Keratinocyte (primary cell): ENCODE data around the gene NIM1K.

Source experiments
- EZH2 ChIP-seq: IDR thresholded peaks from one replicate; pipeline ENCODE4 v1.6.1; 2012; ENCODE audit warnings: inconsistent platforms, mild to moderate bottlenecking, low read length, moderate library complexity
- TF ChIP-seq, protein P1 (sequence below), 3 experiments: IDR thresholded peaks in 1 of 3; conservative IDR thresholded peaks in 1 of 3; optimal IDR thresholded peaks in 1 of 3; 2 replicates in 2 of 3; 3 replicates in 1 of 3; pipeline versions ENCODE3 to v1.5.1; 2011; ENCODE audit warnings: low read length in 3 of 3, mild to moderate bottlenecking in 3 of 3, moderate library complexity in 2 of 3, control low read depth in 1 of 3, inconsistent platforms in 1 of 3; ENCODE audit not compliant: insufficient read depth in 2 of 3; ENCODE audit errors: extremely low read depth in 1 of 3

DNA sequence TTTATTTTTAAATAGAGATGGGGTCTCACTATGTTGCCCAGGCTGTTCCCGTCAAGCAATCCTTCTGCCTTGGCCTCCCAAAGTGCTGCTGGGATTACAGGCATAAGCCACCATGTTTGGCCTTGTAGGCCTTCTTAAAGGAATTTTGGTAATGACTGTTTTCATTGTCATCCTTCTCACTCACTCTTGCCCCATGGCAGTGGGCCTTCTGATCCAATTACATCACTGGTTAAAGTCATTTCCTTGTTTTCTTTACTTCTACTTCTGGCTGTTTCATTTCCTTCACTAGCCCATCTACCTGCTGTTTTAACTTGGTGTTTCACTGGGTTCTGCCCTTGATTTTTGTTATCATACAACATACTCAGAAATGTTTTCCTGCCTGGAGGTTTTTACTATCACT, 20.1 kb upstream of the NIM1K start:
- TF ChIP-seq, protein P1, sequence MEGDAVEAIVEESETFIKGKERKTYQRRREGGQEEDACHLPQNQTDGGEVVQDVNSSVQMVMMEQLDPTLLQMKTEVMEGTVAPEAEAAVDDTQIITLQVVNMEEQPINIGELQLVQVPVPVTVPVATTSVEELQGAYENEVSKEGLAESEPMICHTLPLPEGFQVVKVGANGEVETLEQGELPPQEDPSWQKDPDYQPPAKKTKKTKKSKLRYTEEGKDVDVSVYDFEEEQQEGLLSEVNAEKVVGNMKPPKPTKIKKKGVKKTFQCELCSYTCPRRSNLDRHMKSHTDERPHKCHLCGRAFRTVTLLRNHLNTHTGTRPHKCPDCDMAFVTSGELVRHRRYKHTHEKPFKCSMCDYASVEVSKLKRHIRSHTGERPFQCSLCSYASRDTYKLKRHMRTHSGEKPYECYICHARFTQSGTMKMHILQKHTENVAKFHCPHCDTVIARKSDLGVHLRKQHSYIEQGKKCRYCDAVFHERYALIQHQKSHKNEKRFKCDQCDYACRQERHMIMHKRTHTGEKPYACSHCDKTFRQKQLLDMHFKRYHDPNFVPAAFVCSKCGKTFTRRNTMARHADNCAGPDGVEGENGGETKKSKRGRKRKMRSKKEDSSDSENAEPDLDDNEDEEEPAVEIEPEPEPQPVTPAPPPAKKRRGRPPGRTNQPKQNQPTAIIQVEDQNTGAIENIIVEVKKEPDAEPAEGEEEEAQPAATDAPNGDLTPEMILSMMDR (optimal IDR thresholded peaks at IDR 0.05 in 1 of 3, IDR thresholded peaks at IDR 0.05 in 1 of 3, conservative IDR thresholded peaks at IDR 0.05 in 1 of 3; ENCODE audit: extremely low read depth in 1 of 3, insufficient read depth in 2 of 3, low read length in 3 of 3): no peak
- no peak for TF ChIP-seq EZH2
